Upper lobe of right lung (tissue), 1 donor: ENCODE results near the gene NPPB. TPM values are rescaled to one million over a fixed set of nuclear protein-coding genes. Genes with fewer than 3 reads are reported as not detected.
A peak's percentile ranks its signal among the peaks of the same experiment; 100 is the strongest.

Experiments used
- ATAC-seq: fragments of 200-7000 bp; cut with Tn5 transposase; one replicate; pipeline ENCODE4 v1.9.1; 2020; ENCODE audit warnings: mild to moderate bottlenecking, moderate library complexity
- DNase-seq: peaks from one replicate; pipeline ENCODE4 v3.0.0-alpha.2; 2020
- H3K27ac ChIP-seq: fragments of 200-600 bp; one replicate; pipeline ENCODE4 v1.8.0; 2022
- H3K27me3 ChIP-seq: fragments of 200-600 bp; one replicate; pipeline ENCODE4 v1.8.0; 2022; ENCODE audit warnings: mild to moderate bottlenecking
- H3K36me3 ChIP-seq: fragments of 200-600 bp; one replicate; pipeline ENCODE4 v1.8.0; 2022
- H3K4me1 ChIP-seq: fragments of 200-600 bp; one replicate; pipeline ENCODE4 v1.8.0; 2022
- H3K4me3 ChIP-seq: fragments of 200-600 bp; one replicate; pipeline ENCODE4 v1.8.0; 2022; ENCODE audit warnings: mild to moderate bottlenecking
- H3K9me3 ChIP-seq: fragments of 200-600 bp; one replicate; pipeline ENCODE4 v1.8.0; 2022
- CTCF ChIP-seq: fragments of 200-600 bp; IDR thresholded peaks from one replicate; pipeline ENCODE4 v1.8.0; 2022; ENCODE audit warnings: antibody characterized with exemption
- intact Hi-C: fragments of 100-400 bp; cut with DNase I; formaldehyde crosslinking; loops from one replicate; pipeline ENCODE4 v1.11.0; 2022
- total RNA-seq: library from RNA; stranded (reverse); fragmentation: NEBNext Ultra II Directional; extraction: Animal tissue kit (Norgen Biotek cat#: 25700); gene quantifications from one replicate; pipeline ENCODE4 v1.2.1, GENCODE V29; 2021
- donor health status: DM: no; HTN: yes; CAD: no; lungs with severe emphysema.

The NPPB gene
- total RNA-seq, 1 donor from 2014 or later, result 0.81 TPM

- ATAC-seq, result no peak
- Histone ChIP-seq H3K27me3 (no peaks in the 10 kb centered on the region), H3K27ac (no peak overlapping the region), H3K4me1 (no peaks in the 10 kb centered on the region), H3K36me3 (peaks cover 99% of the 10 kb centered on the region), H3K4me3 (no peak overlapping the region), H3K9me3 (no peaks in the 10 kb centered on the region)
- intact Hi-C loops, result no loop called here
- peak; percentile 28 for DNase-seq
- TF ChIP-seq CTCF, result no peak
Observed at GRCh38 chr1:11823366-11824137, 35.2 kb downstream of the NPPB start.

- Histone ChIP-seq H3K27me3 (no peaks in the 10 kb centered on the region), H3K4me1 (no peaks in the 10 kb centered on the region), H3K9me3 (no peaks in the 10 kb centered on the region), H3K36me3 (peaks cover 99% of the 10 kb centered on the region), H3K4me3 (no peak overlapping the region), H3K27ac (no peak overlapping the region)
- intact Hi-C loops, result no loop called here
- no peak for TF ChIP-seq CTCF
- DNase-seq, result peak; percentile 0
- ATAC-seq, result no peak
Observed at GRCh38 chr1:11822091-11822490, 36.7 kb downstream of the NPPB start.

GRCh38 chr1:11817192-11817591 lies 41.6 kb downstream of the NPPB start:
- no peak for TF ChIP-seq CTCF
- Histone ChIP-seq H3K27me3 (no peaks in the 10 kb centered on the region), H3K36me3 (peaks cover 85% of the 10 kb centered on the region), H3K9me3 (no peaks in the 10 kb centered on the region), H3K4me3 (no peak overlapping the region), H3K27ac (no peak overlapping the region), H3K4me1 (no peaks in the 10 kb centered on the region)
- intact Hi-C loops, result no loop called here
- DNase-seq, result peak; percentile 17
- no peak for ATAC-seq

- H3K36me3 ChIP-seq, result peaks cover 76% of the 10 kb centered on the region
- no peak for TF ChIP-seq CTCF
- intact Hi-C loops, result no loop called here
- no peaks in the 10 kb centered on the region for H3K9me3 ChIP-seq
- ATAC-seq, result no peak
- peaks cover 2% of the 10 kb centered on the region for H3K4me1 ChIP-seq
- no peaks in the 10 kb centered on the region for H3K27me3 ChIP-seq
- H3K4me3 ChIP-seq, result no peak overlapping the region
- no peak overlapping the region for H3K27ac ChIP-seq
- DNase-seq, result no peak
Observed at GRCh38 chr1:11813021-11813420, 45.7 kb downstream of the NPPB start.

Other genes with a start within 250 kb of the NPPB start
- 11.2 TPM for gene FBXO2, start 204.5 kb downstream of the NPPB start, total RNA-seq
- gene FBXO44, start 204.1 kb downstream of the NPPB start, total RNA-seq, result 19.8 TPM
- gene FBXO6, start 194.7 kb downstream of the NPPB start, total RNA-seq, result 16.7 TPM
- 23.5 TPM for gene MAD2L2, start 177.8 kb downstream of the NPPB start, total RNA-seq
- gene DRAXIN, start 167.2 kb downstream of the NPPB start, total RNA-seq, result 0.09 TPM
- 57.0 TPM for gene AGTRAP, start 122.8 kb downstream of the NPPB start, total RNA-seq
- gene C1orf167, start 96.8 kb downstream of the NPPB start, total RNA-seq, result 4.7 TPM
- gene MTHFR, start 53.0 kb downstream of the NPPB start, total RNA-seq, result 45.4 TPM
- gene CLCN6, start 52.8 kb downstream of the NPPB start, total RNA-seq, result 33.7 TPM
- gene NPPA, start 11.2 kb downstream of the NPPB start, total RNA-seq, result 8.4 TPM
- 43.7 TPM for gene KIAA2013, start 67.5 kb upstream of the NPPB start, total RNA-seq
- gene PLOD1, start 75.8 kb upstream of the NPPB start, total RNA-seq, result 76.8 TPM
- 89.9 TPM for gene MFN2, start 121.5 kb upstream of the NPPB start, total RNA-seq
- 37.9 TPM for gene MIIP, start 160.6 kb upstream of the NPPB start, total RNA-seq
- 1.8 TPM for gene TNFRSF8, start 204.4 kb upstream of the NPPB start, total RNA-seq